ENCODE results near the gene MED12L.

DNA sequence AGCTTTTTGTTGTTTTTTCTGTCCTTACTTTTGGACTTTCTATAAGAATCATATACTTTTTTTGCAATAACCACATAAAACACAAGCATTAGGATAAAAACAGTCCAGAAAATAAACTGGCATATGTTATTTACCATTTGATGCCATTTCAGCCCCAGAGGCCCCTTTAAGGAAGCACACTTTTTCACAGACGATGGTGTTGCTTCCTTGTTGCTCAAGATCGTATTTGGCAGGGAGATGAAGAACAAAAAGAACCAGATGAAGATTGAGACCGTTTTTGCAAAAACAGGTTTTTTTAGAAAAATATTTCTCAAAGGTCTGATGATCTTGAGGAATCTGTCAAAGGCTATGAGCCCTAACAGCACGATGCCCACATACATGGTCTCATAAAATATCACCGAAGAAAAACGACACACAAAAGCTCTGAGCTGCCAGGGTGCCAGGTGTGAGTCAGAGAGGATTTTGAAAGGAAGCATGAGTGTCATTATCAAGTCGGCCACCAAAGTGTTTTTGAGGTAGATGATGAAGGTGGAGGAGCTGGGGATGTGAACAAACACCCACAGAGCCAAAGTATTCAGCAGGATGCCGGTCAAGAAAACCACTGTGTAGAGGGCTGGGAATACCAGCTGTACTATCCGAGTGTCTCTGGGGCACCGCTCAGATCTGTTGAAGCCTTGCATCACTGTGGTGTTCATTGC lies 243.0 kb downstream of the MED12L start:
- TF ChIP-seq POLR2AphosphoS5 (IDR thresholded peaks at IDR 0.05; ENCODE audit: low read depth, low read length) (no peak), YY1 (IDR thresholded peaks at IDR 0.05; ENCODE audit: low read depth) (no peak), FOXJ3 (CRISPR knock-in tag; IDR thresholded peaks at IDR 0.05) (no peak), FOSL2 (IDR thresholded peaks at IDR 0.05; ENCODE audit: borderline replicate concordance, low read depth) (no peak), TEAD4 (IDR thresholded peaks at IDR 0.05; ENCODE audit: borderline replicate concordance, insufficient read depth) (no peak), TAF1 (IDR thresholded peaks at IDR 0.05; ENCODE audit: borderline replicate concordance, low read depth, low read length) (no peak)
- TF ChIP-seq, protein P1, sequence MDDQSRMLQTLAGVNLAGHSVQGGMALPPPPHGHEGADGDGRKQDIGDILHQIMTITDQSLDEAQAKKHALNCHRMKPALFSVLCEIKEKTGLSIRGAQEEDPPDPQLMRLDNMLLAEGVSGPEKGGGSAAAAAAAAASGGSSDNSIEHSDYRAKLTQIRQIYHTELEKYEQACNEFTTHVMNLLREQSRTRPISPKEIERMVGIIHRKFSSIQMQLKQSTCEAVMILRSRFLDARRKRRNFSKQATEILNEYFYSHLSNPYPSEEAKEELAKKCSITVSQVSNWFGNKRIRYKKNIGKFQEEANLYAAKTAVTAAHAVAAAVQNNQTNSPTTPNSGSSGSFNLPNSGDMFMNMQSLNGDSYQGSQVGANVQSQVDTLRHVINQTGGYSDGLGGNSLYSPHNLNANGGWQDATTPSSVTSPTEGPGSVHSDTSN (IDR thresholded peaks at IDR 0.05), result no peak
- TF ChIP-seq, protein P2, sequence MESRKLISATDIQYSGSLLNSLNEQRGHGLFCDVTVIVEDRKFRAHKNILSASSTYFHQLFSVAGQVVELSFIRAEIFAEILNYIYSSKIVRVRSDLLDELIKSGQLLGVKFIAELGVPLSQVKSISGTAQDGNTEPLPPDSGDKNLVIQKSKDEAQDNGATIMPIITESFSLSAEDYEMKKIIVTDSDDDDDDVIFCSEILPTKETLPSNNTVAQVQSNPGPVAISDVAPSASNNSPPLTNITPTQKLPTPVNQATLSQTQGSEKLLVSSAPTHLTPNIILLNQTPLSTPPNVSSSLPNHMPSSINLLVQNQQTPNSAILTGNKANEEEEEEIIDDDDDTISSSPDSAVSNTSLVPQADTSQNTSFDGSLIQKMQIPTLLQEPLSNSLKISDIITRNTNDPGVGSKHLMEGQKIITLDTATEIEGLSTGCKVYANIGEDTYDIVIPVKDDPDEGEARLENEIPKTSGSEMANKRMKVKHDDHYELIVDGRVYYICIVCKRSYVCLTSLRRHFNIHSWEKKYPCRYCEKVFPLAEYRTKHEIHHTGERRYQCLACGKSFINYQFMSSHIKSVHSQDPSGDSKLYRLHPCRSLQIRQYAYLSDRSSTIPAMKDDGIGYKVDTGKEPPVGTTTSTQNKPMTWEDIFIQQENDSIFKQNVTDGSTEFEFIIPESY (IDR thresholded peaks at IDR 0.05; ENCODE audit: borderline replicate concordance, low read depth), result no peak
- TF ChIP-seq, protein P3, sequence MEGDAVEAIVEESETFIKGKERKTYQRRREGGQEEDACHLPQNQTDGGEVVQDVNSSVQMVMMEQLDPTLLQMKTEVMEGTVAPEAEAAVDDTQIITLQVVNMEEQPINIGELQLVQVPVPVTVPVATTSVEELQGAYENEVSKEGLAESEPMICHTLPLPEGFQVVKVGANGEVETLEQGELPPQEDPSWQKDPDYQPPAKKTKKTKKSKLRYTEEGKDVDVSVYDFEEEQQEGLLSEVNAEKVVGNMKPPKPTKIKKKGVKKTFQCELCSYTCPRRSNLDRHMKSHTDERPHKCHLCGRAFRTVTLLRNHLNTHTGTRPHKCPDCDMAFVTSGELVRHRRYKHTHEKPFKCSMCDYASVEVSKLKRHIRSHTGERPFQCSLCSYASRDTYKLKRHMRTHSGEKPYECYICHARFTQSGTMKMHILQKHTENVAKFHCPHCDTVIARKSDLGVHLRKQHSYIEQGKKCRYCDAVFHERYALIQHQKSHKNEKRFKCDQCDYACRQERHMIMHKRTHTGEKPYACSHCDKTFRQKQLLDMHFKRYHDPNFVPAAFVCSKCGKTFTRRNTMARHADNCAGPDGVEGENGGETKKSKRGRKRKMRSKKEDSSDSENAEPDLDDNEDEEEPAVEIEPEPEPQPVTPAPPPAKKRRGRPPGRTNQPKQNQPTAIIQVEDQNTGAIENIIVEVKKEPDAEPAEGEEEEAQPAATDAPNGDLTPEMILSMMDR (IDR thresholded peaks at IDR 0.05), result no peak

Measured in SK-N-SH (cell line).